ENCODE data around the gene ATG9B. TPM values are rescaled to one million over a fixed set of nuclear protein-coding genes. Genes with fewer than 3 reads are reported as not detected.

Gene ATG9B
- total RNA-seq, 1 donor from 2014 or later, result 0.11 TPM

GRCh38 chr7:150972741-150973140, 51.6 kb downstream of the ATG9B start:
- Mint-ChIP-seq H3K9me3 (ENCODE audit: unreplicated experiment) (no peaks in the 10 kb centered on the region), H3K27me3 (ENCODE audit: unreplicated experiment) (peaks cover 36% of the 10 kb centered on the region), H3K4me1 (ENCODE audit: unreplicated experiment) (peaks cover 15% of the 10 kb centered on the region), H3K4me3 (ENCODE audit: unreplicated experiment) (no peak overlapping the region), H3K27ac (ENCODE audit: unreplicated experiment) (no peak overlapping the region), H3K36me3 (ENCODE audit: unreplicated experiment) (no peaks in the 10 kb centered on the region)
- TF ChIP-seq CTCF (IDR thresholded peaks at IDR 0.05), result no peak
- DNase-seq (ENCODE audit: extremely low spot score, unreplicated experiment), result no peak

GRCh38 chr7:150972023-150972468, 52.2 kb downstream of the ATG9B start:
- TF ChIP-seq CTCF (IDR thresholded peaks at IDR 0.05), result no peak
- DNase-seq (ENCODE audit: extremely low spot score, unreplicated experiment), result no peak
- peaks cover 10% of the 10 kb centered on the region for H3K4me1 Mint-ChIP-seq (ENCODE audit: unreplicated experiment)
- no peak overlapping the region for H3K27ac Mint-ChIP-seq (ENCODE audit: unreplicated experiment)
- no peaks in the 10 kb centered on the region for H3K9me3 Mint-ChIP-seq (ENCODE audit: unreplicated experiment)
- peaks cover 38% of the 10 kb centered on the region for H3K27me3 Mint-ChIP-seq (ENCODE audit: unreplicated experiment)
- no peak overlapping the region for H3K4me3 Mint-ChIP-seq (ENCODE audit: unreplicated experiment)
- no peaks in the 10 kb centered on the region for H3K36me3 Mint-ChIP-seq (ENCODE audit: unreplicated experiment)

- Mint-ChIP-seq H3K4me1 (ENCODE audit: unreplicated experiment) (peaks cover 7% of the 10 kb centered on the region), H3K9me3 (ENCODE audit: unreplicated experiment) (no peaks in the 10 kb centered on the region), H3K27me3 (ENCODE audit: unreplicated experiment) (peaks cover 38% of the 10 kb centered on the region), H3K27ac (ENCODE audit: unreplicated experiment) (no peak overlapping the region), H3K36me3 (ENCODE audit: unreplicated experiment) (no peaks in the 10 kb centered on the region), H3K4me3 (ENCODE audit: unreplicated experiment) (no peak overlapping the region)
- TF ChIP-seq CTCF (IDR thresholded peaks at IDR 0.05), result no peak
- DNase-seq (ENCODE audit: extremely low spot score, unreplicated experiment), result no peak
Observed at GRCh38 chr7:150971242-150972022, 52.9 kb downstream of the ATG9B start.

GRCh38 chr7:150970424-150970823, 53.9 kb downstream of the ATG9B start:
- peaks cover 9% of the 10 kb centered on the region for H3K4me1 Mint-ChIP-seq (ENCODE audit: unreplicated experiment)
- no peak for DNase-seq (ENCODE audit: extremely low spot score, unreplicated experiment)
- no peak overlapping the region for H3K27ac Mint-ChIP-seq (ENCODE audit: unreplicated experiment)
- no peaks in the 10 kb centered on the region for H3K36me3 Mint-ChIP-seq (ENCODE audit: unreplicated experiment)
- TF ChIP-seq CTCF (IDR thresholded peaks at IDR 0.05), result no peak
- no peak overlapping the region for H3K4me3 Mint-ChIP-seq (ENCODE audit: unreplicated experiment)
- H3K27me3 Mint-ChIP-seq (ENCODE audit: unreplicated experiment), result peaks cover 38% of the 10 kb centered on the region
- H3K9me3 Mint-ChIP-seq (ENCODE audit: unreplicated experiment), result no peaks in the 10 kb centered on the region

- Mint-ChIP-seq H3K27me3 (ENCODE audit: unreplicated experiment) (peaks cover 35% of the 10 kb centered on the region), H3K9me3 (ENCODE audit: unreplicated experiment) (no peaks in the 10 kb centered on the region), H3K4me3 (ENCODE audit: unreplicated experiment) (no peak overlapping the region), H3K27ac (ENCODE audit: unreplicated experiment) (no peak overlapping the region), H3K36me3 (ENCODE audit: unreplicated experiment) (no peaks in the 10 kb centered on the region), H3K4me1 (ENCODE audit: unreplicated experiment) (peaks cover 13% of the 10 kb centered on the region)
- TF ChIP-seq CTCF (IDR thresholded peaks at IDR 0.05), result no peak
- no peak for DNase-seq (ENCODE audit: extremely low spot score, unreplicated experiment)
Observed at GRCh38 chr7:150969475-150969874, 54.8 kb downstream of the ATG9B start.

All from osteocyte (in vitro differentiated cells).